Thyroid gland (tissue), 4 donors: ENCODE data around the gene POT1. TPM values are rescaled to one million over a fixed set of nuclear protein-coding genes. Genes with fewer than 3 reads are reported as not detected.
"Not testable (repeated sequence)": the region's sequence is repeated elsewhere in the genome, so short reads cannot be mapped to it uniquely, and the experiment has no call there.

Experiments used
- DNase-seq, 2 donors: peaks; one replicate each; pipeline ENCODE4 v3.0.0-alpha.2; 2019
- H3K27ac ChIP-seq, 3 donors: fragments of 200-600 bp; sonication (generic); 1 replicate in 2 of 3; 2 replicates in 1 of 3; pipeline ENCODE4 v1.5.1; 2016 to 2019; ENCODE audit warnings: mild to moderate bottlenecking in 1 of 3, moderate library complexity in 1 of 3
- H3K27me3 ChIP-seq: fragments of 200-600 bp; sonication (generic); one replicate; pipeline ENCODE4 v1.5.1; 2019
- H3K36me3 ChIP-seq, 2 donors: fragments of 200-600 bp; sonication (generic); one replicate each; pipeline ENCODE4 v1.5.1; 2016 to 2019
- H3K4me1 ChIP-seq, 2 donors: fragments of 200-600 bp; sonication (generic); one replicate each; pipeline ENCODE4 v1.5.1; 2017 to 2019
- H3K4me3 ChIP-seq, 3 donors: fragments of 200-600 bp; sonication (generic); replicated peaks in 1 of 3; 1 replicate in 2 of 3; 2 replicates in 1 of 3; pipeline ENCODE4 v1.5.1; 2016; ENCODE audit warnings: mild to moderate bottlenecking in 1 of 3
- H3K9me3 ChIP-seq: fragments of 200-600 bp; sonication (generic); one replicate; pipeline ENCODE4 v1.5.1; 2017
- POLR2A ChIP-seq, 2 donors: fragments of 450-650 bp; IDR thresholded peaks; one replicate each; pipeline ENCODE4 v1.6.1; 2017; ENCODE audit warnings: antibody characterized with exemption in 2 of 2, mild to moderate bottlenecking in 2 of 2, moderate library complexity in 1 of 2
- WGBS, 2 donors: methylation state at CpG; one replicate each; pipeline ENCODE4 v1.1.5; 2017; 5-methylcytosine and 5-hydroxymethylcytosine counted together
- intact Hi-C: fragments of 100-400 bp; cut with DNase I; formaldehyde crosslinking; loops from one replicate; pipeline ENCODE4 v1.15.1; 2023
- total RNA-seq, 4 donors: library from RNA; depleted of rRNA; stranded (reverse); fragments of >200 nt; gene quantifications; one replicate each; pipeline ENCODE4 v1.2.3, GENCODE V29; 2016
- TF ChIP-seq, protein P1 (sequence below), 6 experiments: fragments of 200-600 bp in 3 of 6; fragments of 450-650 bp in 3 of 6; sonication (generic) in 3 of 6; IDR thresholded peaks; one replicate each; pipeline ENCODE4 v1.5.1; 2016 to 2019; ENCODE audit warnings: antibody characterized with exemption in 6 of 6, mild to moderate bottlenecking in 2 of 6, inconsistent platforms in 1 of 6, moderate library complexity in 1 of 6

The POT1 gene
- total RNA-seq: 10 to 100 TPM; 30.6 to 48.4 (median 35.4) TPM

- peaks cover 3 to 7% of the 10 kb centered on the region in 2 donors for H3K4me1 ChIP-seq
- no peaks in the 10 kb centered on the region for H3K27me3 ChIP-seq
- H3K4me3 ChIP-seq: peak within 1 kb of the TSS; percentile 19 to 51 (median 43)
- peak within 1 kb of the TSS; percentile 67 to 87 (median 83) for H3K27ac ChIP-seq
- H3K36me3 ChIP-seq: no peaks in the 10 kb centered on the region
- WGBS, 2 donors: 1% methylated on average over 31 to 45 of the region's 45 CpGs
- DNase-seq: peak; percentile 99
- TF ChIP-seq, protein P1, sequence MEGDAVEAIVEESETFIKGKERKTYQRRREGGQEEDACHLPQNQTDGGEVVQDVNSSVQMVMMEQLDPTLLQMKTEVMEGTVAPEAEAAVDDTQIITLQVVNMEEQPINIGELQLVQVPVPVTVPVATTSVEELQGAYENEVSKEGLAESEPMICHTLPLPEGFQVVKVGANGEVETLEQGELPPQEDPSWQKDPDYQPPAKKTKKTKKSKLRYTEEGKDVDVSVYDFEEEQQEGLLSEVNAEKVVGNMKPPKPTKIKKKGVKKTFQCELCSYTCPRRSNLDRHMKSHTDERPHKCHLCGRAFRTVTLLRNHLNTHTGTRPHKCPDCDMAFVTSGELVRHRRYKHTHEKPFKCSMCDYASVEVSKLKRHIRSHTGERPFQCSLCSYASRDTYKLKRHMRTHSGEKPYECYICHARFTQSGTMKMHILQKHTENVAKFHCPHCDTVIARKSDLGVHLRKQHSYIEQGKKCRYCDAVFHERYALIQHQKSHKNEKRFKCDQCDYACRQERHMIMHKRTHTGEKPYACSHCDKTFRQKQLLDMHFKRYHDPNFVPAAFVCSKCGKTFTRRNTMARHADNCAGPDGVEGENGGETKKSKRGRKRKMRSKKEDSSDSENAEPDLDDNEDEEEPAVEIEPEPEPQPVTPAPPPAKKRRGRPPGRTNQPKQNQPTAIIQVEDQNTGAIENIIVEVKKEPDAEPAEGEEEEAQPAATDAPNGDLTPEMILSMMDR (IDR thresholded peaks at IDR 0.05): peak in 1 of 6 experiments; percentile 36
- TF ChIP-seq POLR2A (IDR thresholded peaks at IDR 0.05): peak in 1 of 2 donors; percentile 61
- intact Hi-C loops: no loop called here
- H3K9me3 ChIP-seq: no peaks in the 10 kb centered on the region
These were observed at the start of gene POT1 for GRCh38 chr7:124929467-124930172. Gene POT1 (minus strand): TSS chr7:124929825. CDS start chr7:124897173, 32,652 bp downstream.

DNA sequence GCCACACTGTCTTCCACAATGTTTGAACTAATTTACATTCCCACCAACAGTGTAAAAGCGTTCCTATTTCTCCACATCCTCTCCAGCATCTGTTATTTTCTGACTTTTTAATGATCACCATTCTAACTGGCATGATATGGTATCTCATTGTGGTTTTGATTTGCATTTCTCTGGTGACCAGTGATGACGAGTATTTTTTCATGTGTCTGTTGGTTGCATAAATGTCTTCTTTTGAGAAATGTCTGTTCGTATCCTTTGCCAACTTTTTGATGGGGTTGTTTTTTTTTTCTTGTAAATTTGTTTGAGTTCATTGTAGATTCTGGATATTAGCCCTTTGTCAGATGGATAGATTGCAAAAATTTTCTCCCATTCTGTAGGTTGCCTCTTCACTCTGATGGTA lies 45.5 kb upstream of the POT1 start:
- 52 to 54% methylated on average over 3 of the region's 3 CpGs for WGBS, 2 donors
- intact Hi-C loops, H3K36me3 ChIP-seq, H3K27ac ChIP-seq, DNase-seq, H3K9me3 ChIP-seq, H3K4me3 ChIP-seq, H3K27me3 ChIP-seq, H3K4me1 ChIP-seq: not testable (repeated sequence)

- Histone ChIP-seq H3K36me3 (no peaks in the 10 kb centered on the region), H3K4me1 (no peaks in the 10 kb centered on the region), H3K27ac (no peak overlapping the region), H3K4me3 (no peak overlapping the region), H3K27me3 (no peaks in the 10 kb centered on the region), H3K9me3 (no peaks in the 10 kb centered on the region)
- WGBS, 2 donors: 70 to 72% methylated on average over 4 of the region's 4 CpGs
- TF ChIP-seq, protein P1 (IDR thresholded peaks at IDR 0.05): no peak
- TF ChIP-seq POLR2A (IDR thresholded peaks at IDR 0.05): no peak
- no peak for DNase-seq
- intact Hi-C loops: no loop called here
These were observed 35.9 kb upstream of the POT1 start for GRCh38 chr7:124965553-124965952.

GRCh38 chr7:124959676-124960075 lies 30.1 kb upstream of the POT1 start:
- TF ChIP-seq, protein P1 (IDR thresholded peaks at IDR 0.05): no peak
- TF ChIP-seq POLR2A (IDR thresholded peaks at IDR 0.05): no peak
- H3K9me3 ChIP-seq: no peaks in the 10 kb centered on the region
- no peak overlapping the region for H3K4me3 ChIP-seq
- no peak overlapping the region for H3K27ac ChIP-seq
- no peaks in the 10 kb centered on the region for H3K27me3 ChIP-seq
- intact Hi-C loops: no loop called here
- H3K4me1 ChIP-seq: no peaks in the 10 kb centered on the region
- WGBS, 2 donors: 0% methylated on average over 1 of the region's 1 CpG
- DNase-seq: no peak
- no peaks in the 10 kb centered on the region for H3K36me3 ChIP-seq

DNA sequence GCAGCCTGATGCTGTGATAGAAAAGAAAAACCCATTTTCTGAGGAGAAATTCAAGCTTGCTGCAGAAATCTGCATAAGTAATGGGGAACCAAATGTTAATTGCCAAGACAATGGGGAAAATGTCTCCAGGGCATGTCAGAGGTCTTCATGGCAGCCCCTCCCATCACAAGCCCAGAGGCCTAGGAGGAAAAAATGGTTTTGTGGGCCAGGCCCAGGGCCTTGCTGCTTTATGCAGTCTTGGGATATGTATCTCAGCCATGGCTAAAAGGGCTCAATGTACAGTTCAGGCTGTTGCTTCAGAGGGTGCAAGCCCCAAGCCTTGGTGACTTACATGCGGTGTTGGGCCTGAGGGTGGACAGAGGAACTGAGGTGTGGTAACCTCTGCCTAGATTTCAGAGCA lies 28.3 kb upstream of the POT1 start:
- H3K27ac ChIP-seq, H3K4me1 ChIP-seq, H3K9me3 ChIP-seq, intact Hi-C loops, H3K4me3 ChIP-seq, H3K27me3 ChIP-seq, DNase-seq, H3K36me3 ChIP-seq: not testable (repeated sequence)
- WGBS, 2 donors: 100% methylated on average over 1 of the region's 1 CpG

DNA sequence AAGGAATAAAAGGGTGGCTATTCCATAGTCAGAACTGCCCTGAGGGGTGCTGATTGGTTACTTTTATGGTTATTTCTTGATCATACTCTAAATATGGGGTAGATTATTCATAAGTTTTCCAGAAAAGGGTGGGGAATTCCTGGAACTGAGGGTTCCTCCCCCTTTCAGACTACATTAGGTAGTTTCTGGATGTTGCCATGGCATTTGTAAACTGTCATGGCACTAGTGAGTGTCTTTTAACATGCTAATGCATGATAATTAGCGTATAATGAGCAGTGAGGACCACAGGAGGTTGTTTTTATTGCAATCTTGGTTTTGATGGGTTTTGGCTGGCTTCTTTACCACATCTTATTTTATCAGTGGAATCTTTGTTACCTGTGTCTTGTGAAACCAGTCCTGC lies 26.5 kb upstream of the POT1 start:
- no peaks in the 10 kb centered on the region for H3K4me1 ChIP-seq
- H3K4me3 ChIP-seq: no peak overlapping the region
- intact Hi-C loops: no loop called here
- no peaks in the 10 kb centered on the region for H3K36me3 ChIP-seq
- no peak for DNase-seq
- H3K9me3 ChIP-seq: no peaks in the 10 kb centered on the region
- no peaks in the 10 kb centered on the region for H3K27me3 ChIP-seq
- TF ChIP-seq, protein P1 (IDR thresholded peaks at IDR 0.05): no peak
- TF ChIP-seq POLR2A (IDR thresholded peaks at IDR 0.05): no peak
- 77 to 83% methylated on average over 1 of the region's 1 CpG for WGBS, 2 donors
- no peak overlapping the region for H3K27ac ChIP-seq
